Endothelial cell of umbilical vein (primary cell): Measurements from ENCODE around the gene IFI6. TPM values are rescaled to one million over a fixed set of nuclear protein-coding genes. Genes with fewer than 3 reads are reported as not detected.

Source experiments
- BruUV-seq: library from RNA; stranded (reverse); fragments of 400-500 nt; replicated peaks from 2 replicates; lab custom pipeline; 2021; lab: Mats Ljungman, UMichigan
- CTCF ChIA-PET: fragments of 300-600, 350-600 bp; sonication (Branson Sonifier 250); formaldehyde crosslinking; loops from one replicate; lab custom pipeline; 2021; ENCODE audit warnings: antibody characterized with exemption, inconsistent platforms; lab: Charles Lee
- POLR2A ChIA-PET: fragments of 300-600, 350-600 bp; sonication (Branson Sonifier 250); formaldehyde crosslinking; loops from one replicate; lab custom pipeline; 2021; ENCODE audit warnings: antibody characterized with exemption, inconsistent platforms; lab: Charles Lee
- DNase-seq: peaks from one replicate; pipeline ENCODE4 v3.0.0-alpha.2; 2011; ENCODE audit warnings: low read depth, low spot score
- FAIRE-seq: peaks from 2 replicates; lab custom pipeline; 2011; peaks lifted over from hg19 to GRCh38; lab: Jason Lieb, UNC
- H2AFZ ChIP-seq: 2 replicates; pipeline ENCODE4 v1.6.0; 2012; ENCODE audit warnings: low read depth, low read length, control low read depth, inconsistent platforms
- H3K27ac ChIP-seq: 2 replicates; pipeline ENCODE4 v1.5.1; 2011; ENCODE audit warnings: low read depth, mild to moderate bottlenecking, control low read depth, low read length, moderate library complexity; ENCODE audit not compliant: insufficient read depth
- H3K27me3 ChIP-seq, 2 experiments: 2 replicates each; pipeline versions ENCODE4 v1.6.0 to v1.6.1; 2011; ENCODE audit warnings: low read length in 2 of 2, mixed read lengths in 1 of 2; ENCODE audit not compliant: control insufficient read depth in 2 of 2, insufficient read depth in 2 of 2
- H3K36me3 ChIP-seq, 2 experiments: 2 replicates in 1 of 2; 3 replicates in 1 of 2; pipeline ENCODE4 v1.5.1; 2011; ENCODE audit warnings: low read length in 2 of 2, mild to moderate bottlenecking in 1 of 2, moderate library complexity in 1 of 2; ENCODE audit not compliant: control insufficient read depth in 2 of 2, insufficient read depth in 2 of 2; ENCODE audit errors: extremely low read depth in 1 of 2
- H3K4me1 ChIP-seq: 3 replicates; pipeline ENCODE4 v1.5.1; 2011; ENCODE audit warnings: mild to moderate bottlenecking, low read length; ENCODE audit not compliant: control insufficient read depth, insufficient read depth; ENCODE audit errors: extremely low read depth
- H3K4me2 ChIP-seq: 2 replicates; pipeline ENCODE4 v1.6.1; 2011; ENCODE audit warnings: low read length, control low read depth, mixed read lengths; ENCODE audit not compliant: insufficient read depth
- H3K4me3 ChIP-seq, 3 experiments: fragments of 200-600 bp in 1 of 3; sonication (generic), shearing (Covaris generic) in 1 of 3; replicated peaks in 1 of 3; 2 replicates each; pipeline ENCODE4 v1.5.1; 2011 to 2016; ENCODE audit warnings: control low read depth in 3 of 3, low read length in 3 of 3, mild to moderate bottlenecking in 2 of 3, inconsistent platforms in 1 of 3, low read depth in 1 of 3, moderate library complexity in 1 of 3; ENCODE audit not compliant: insufficient read depth in 1 of 3
- H3K79me2 ChIP-seq: 2 replicates; pipeline ENCODE4 v1.6.0; 2012; ENCODE audit warnings: low read length, inconsistent platforms; ENCODE audit not compliant: control insufficient read depth, insufficient read depth
- H3K9ac ChIP-seq: replicated peaks from 2 replicates; pipeline ENCODE3; 2011; ENCODE audit warnings: low read length, control low read depth; ENCODE audit not compliant: insufficient read depth; ENCODE audit errors: extremely low read depth
- H3K9me1 ChIP-seq: replicated peaks from 3 replicates; pipeline ENCODE4 v1.6.0; 2011; ENCODE audit warnings: mild to moderate bottlenecking, low read length; ENCODE audit not compliant: control insufficient read depth, insufficient read depth; ENCODE audit errors: extremely low read depth
- H3K9me3 ChIP-seq: replicated peaks from 2 replicates; pipeline ENCODE4 v1.5.1; 2012; ENCODE audit warnings: low read length, inconsistent platforms; ENCODE audit not compliant: control insufficient read depth, insufficient read depth
- H4K20me1 ChIP-seq: replicated peaks from 2 replicates; pipeline ENCODE3; 2011; ENCODE audit warnings: mild to moderate bottlenecking, low read length; ENCODE audit not compliant: control insufficient read depth, insufficient read depth; ENCODE audit errors: extremely low read depth
- EZH2 ChIP-seq: IDR thresholded peaks from 2 replicates; pipeline ENCODE4 v1.6.1; 2012; ENCODE audit warnings: borderline replicate concordance, low read depth, mild to moderate bottlenecking, moderate library complexity, low read length, inconsistent platforms; ENCODE audit not compliant: severe bottlenecking
- FOS ChIP-seq: IDR thresholded peaks from 2 replicates; pipeline ENCODE4 v1.6.1; 2011; ENCODE audit warnings: mild to moderate bottlenecking, low read length, moderate library complexity, borderline replicate concordance; ENCODE audit not compliant: insufficient read depth
- GATA2 ChIP-seq: IDR thresholded peaks from 2 replicates; pipeline ENCODE4 v1.7.0; 2011; ENCODE audit warnings: low read depth, mild to moderate bottlenecking, moderate library complexity, mixed read lengths, low read length; ENCODE audit not compliant: insufficient read length, insufficient read depth
- JUN ChIP-seq: IDR thresholded peaks from 2 replicates; pipeline ENCODE4 v1.6.1; 2011; ENCODE audit warnings: borderline replicate concordance, low read depth; ENCODE audit not compliant: insufficient read length, insufficient read depth
- dilution Hi-C: fragments of 300-500 bp; cut with MboI; formaldehyde crosslinking; loops from one replicate; pipeline ENCODE4 v1.15.0; 2019; ENCODE audit warnings: low sequenced_read_pairs; ENCODE audit not compliant: extremely low pct_ligation_motif_present
- intact Hi-C: fragments of 100-400 bp; cut with micrococcal nuclease; formaldehyde crosslinking; loops from one replicate; pipeline ENCODE4 v1.10.0; 2022
- polyA plus RNA-seq, 4 experiments: library from polyadenylated mRNA; depleted of rRNA in 3 of 4; stranded (reverse) in 3 of 4; unstranded in 1 of 4; fragments of >200 nt; gene quantifications; 2 replicates each; pipeline versions ENCODE4 v1.2.1 to v1.2.3, GENCODE V29; 2011 to 2012; ENCODE audit warnings: missing spikeins in 1 of 4
- total RNA-seq: library from RNA; stranded (reverse); gene quantifications from 2 replicates; pipeline ENCODE4 v1.2.3, GENCODE V29; 2021
- TF ChIP-seq, protein P1 (sequence below), 2 donors: IDR thresholded peaks; 1 replicate in 1 of 2; 2 replicates in 1 of 2; pipeline ENCODE4 v1.5.1; 2011; ENCODE audit warnings: low read length in 2 of 2, mild to moderate bottlenecking in 2 of 2, moderate library complexity in 2 of 2, control low read depth in 1 of 2, inconsistent platforms in 1 of 2, low read depth in 1 of 2; ENCODE audit not compliant: insufficient read depth in 1 of 2; ENCODE audit errors: extremely low read depth in 1 of 2
- TF ChIP-seq, protein P2 (sequence below): IDR thresholded peaks from 2 replicates; pipeline ENCODE4 v1.6.1; 2011; ENCODE audit not compliant: insufficient read depth, insufficient read length

The IFI6 gene
- total and polyA plus RNA-seq, 2 donors (not counting 3 experiments of a cell fraction or from before 2014, with no cell fraction given): 28.4 to 47.9 TPM

GRCh38 chr1:27623327-27624212 is 48.4 kb downstream of the IFI6 start:
- Histone ChIP-seq H3K4me3 (no peak overlapping the region), H3K4me2 (no peak overlapping the region), H2AFZ (no peak overlapping the region), H3K27ac (no peak overlapping the region), H3K9me1 (no peaks in the 10 kb centered on the region), H3K79me2 (no peaks in the 10 kb centered on the region), H3K4me1 (peaks cover 5% of the 10 kb centered on the region), H3K36me3 (no peaks in the 10 kb centered on the region), H4K20me1 (no peaks in the 10 kb centered on the region), H3K9me3 (no peaks in the 10 kb centered on the region), H3K27me3 (no peaks in the 10 kb centered on the region), H3K9ac (no peak overlapping the region)
- DNase-seq: no peak
- intact Hi-C loops (no loop called here), dilution Hi-C loops (no loop called here)
- BruUV-seq: no TSS peak
- no peak for TF ChIP-seq JUN
- TF ChIP-seq, protein P1, sequence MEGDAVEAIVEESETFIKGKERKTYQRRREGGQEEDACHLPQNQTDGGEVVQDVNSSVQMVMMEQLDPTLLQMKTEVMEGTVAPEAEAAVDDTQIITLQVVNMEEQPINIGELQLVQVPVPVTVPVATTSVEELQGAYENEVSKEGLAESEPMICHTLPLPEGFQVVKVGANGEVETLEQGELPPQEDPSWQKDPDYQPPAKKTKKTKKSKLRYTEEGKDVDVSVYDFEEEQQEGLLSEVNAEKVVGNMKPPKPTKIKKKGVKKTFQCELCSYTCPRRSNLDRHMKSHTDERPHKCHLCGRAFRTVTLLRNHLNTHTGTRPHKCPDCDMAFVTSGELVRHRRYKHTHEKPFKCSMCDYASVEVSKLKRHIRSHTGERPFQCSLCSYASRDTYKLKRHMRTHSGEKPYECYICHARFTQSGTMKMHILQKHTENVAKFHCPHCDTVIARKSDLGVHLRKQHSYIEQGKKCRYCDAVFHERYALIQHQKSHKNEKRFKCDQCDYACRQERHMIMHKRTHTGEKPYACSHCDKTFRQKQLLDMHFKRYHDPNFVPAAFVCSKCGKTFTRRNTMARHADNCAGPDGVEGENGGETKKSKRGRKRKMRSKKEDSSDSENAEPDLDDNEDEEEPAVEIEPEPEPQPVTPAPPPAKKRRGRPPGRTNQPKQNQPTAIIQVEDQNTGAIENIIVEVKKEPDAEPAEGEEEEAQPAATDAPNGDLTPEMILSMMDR (IDR thresholded peaks at IDR 0.05; ENCODE audit: extremely low read depth in 1 of 2, insufficient read depth in 1 of 2, low read depth in 1 of 2, low read length in 2 of 2): no peak
- TF ChIP-seq, protein P2, sequence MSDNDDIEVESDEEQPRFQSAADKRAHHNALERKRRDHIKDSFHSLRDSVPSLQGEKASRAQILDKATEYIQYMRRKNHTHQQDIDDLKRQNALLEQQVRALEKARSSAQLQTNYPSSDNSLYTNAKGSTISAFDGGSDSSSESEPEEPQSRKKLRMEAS: no peak
- TF ChIP-seq FOS: no peak
- TF ChIP-seq EZH2: no peak
- no peak for TF ChIP-seq GATA2
- ChIA-PET POLR2A (no interaction called here), CTCF (interaction anchor here (1.0 kb wide), 1 partner anchor 46 kb away, joined by 6 read pairs; no protein-coding TSS in a partner anchor)
- no peak for FAIRE-seq
